Peyer's patch (tissue), 4 donors: ENCODE measurements around the gene PRAMEF20. TPM values are rescaled to one million over a fixed set of nuclear protein-coding genes. Genes with fewer than 3 reads are reported as not detected.

Experiments used
- DNase-seq, 3 donors: peaks; one replicate each; pipeline ENCODE4 v3.0.0-alpha.2; 2017 to 2019
- H3K27ac ChIP-seq, 4 donors: fragments of 200-600 bp; sonication (generic); one replicate each; pipeline ENCODE4 v1.5.1; 2016 to 2019
- H3K27me3 ChIP-seq, 2 donors: fragments of 200-600 bp; sonication (generic); one replicate each; pipeline ENCODE4 v1.5.1; 2019
- H3K36me3 ChIP-seq, 3 donors: fragments of 200-600 bp; sonication (generic); one replicate each; pipeline ENCODE4 v1.5.1; 2016 to 2019
- H3K4me1 ChIP-seq, 4 donors: fragments of 200-600 bp; sonication (generic); one replicate each; pipeline ENCODE4 v1.5.1; 2016 to 2019
- H3K4me3 ChIP-seq, 4 donors: fragments of 200-600 bp; sonication (generic); 1 replicate in 3 of 4; 2 replicates in 1 of 4; pipeline ENCODE4 v1.5.1; 2016 to 2019; ENCODE audit warnings: mild to moderate bottlenecking in 1 of 4
- H3K9me3 ChIP-seq, 4 donors: fragments of 200-600 bp; sonication (generic); one replicate each; pipeline ENCODE4 v1.5.1; 2016 to 2019; ENCODE audit warnings: mild to moderate bottlenecking in 1 of 4
- POLR2A ChIP-seq, 2 donors: fragments of 450-650 bp; IDR thresholded peaks; one replicate each; pipeline ENCODE4 v1.5.1; 2017; ENCODE audit warnings: antibody characterized with exemption in 2 of 2, mild to moderate bottlenecking in 2 of 2, moderate library complexity in 2 of 2
- total RNA-seq, 4 donors: library from RNA; depleted of rRNA; stranded (reverse); fragments of >200 nt; gene quantifications; one replicate each; pipeline ENCODE4 v1.1.0, GENCODE V29; 2016
- TF ChIP-seq, protein P1 (sequence below), 6 experiments: fragments of 450-650 bp in 4 of 6; fragments of 200-600 bp in 2 of 6; sonication (generic) in 1 of 6; IDR thresholded peaks; one replicate each; pipeline ENCODE4 v1.5.1; 2017 to 2019; ENCODE audit warnings: antibody characterized with exemption in 6 of 6, mild to moderate bottlenecking in 3 of 6, moderate library complexity in 1 of 6

PRAMEF20 gene
- total RNA-seq, 4 donors from 2014 or later: not detected

- no peak overlapping the region for H3K4me3 ChIP-seq
- no peak overlapping the region for H3K27ac ChIP-seq
- H3K36me3 ChIP-seq: no peaks in the 10 kb centered on the region
- H3K4me1 ChIP-seq: no peaks in the 10 kb centered on the region
- no peaks in the 10 kb centered on the region for H3K9me3 ChIP-seq
- TF ChIP-seq POLR2A (IDR thresholded peaks at IDR 0.05): no peak
- TF ChIP-seq, protein P1, sequence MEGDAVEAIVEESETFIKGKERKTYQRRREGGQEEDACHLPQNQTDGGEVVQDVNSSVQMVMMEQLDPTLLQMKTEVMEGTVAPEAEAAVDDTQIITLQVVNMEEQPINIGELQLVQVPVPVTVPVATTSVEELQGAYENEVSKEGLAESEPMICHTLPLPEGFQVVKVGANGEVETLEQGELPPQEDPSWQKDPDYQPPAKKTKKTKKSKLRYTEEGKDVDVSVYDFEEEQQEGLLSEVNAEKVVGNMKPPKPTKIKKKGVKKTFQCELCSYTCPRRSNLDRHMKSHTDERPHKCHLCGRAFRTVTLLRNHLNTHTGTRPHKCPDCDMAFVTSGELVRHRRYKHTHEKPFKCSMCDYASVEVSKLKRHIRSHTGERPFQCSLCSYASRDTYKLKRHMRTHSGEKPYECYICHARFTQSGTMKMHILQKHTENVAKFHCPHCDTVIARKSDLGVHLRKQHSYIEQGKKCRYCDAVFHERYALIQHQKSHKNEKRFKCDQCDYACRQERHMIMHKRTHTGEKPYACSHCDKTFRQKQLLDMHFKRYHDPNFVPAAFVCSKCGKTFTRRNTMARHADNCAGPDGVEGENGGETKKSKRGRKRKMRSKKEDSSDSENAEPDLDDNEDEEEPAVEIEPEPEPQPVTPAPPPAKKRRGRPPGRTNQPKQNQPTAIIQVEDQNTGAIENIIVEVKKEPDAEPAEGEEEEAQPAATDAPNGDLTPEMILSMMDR (IDR thresholded peaks at IDR 0.05): no peak
- no peaks in the 10 kb centered on the region for H3K27me3 ChIP-seq
- DNase-seq: no peak
These were observed 55.3 kb downstream of the PRAMEF20 start for GRCh38 chr1:13465515-13465914.

- H3K4me1 ChIP-seq: no peaks in the 10 kb centered on the region
- no peaks in the 10 kb centered on the region for H3K27me3 ChIP-seq
- TF ChIP-seq POLR2A (IDR thresholded peaks at IDR 0.05): no peak
- TF ChIP-seq, protein P1 (IDR thresholded peaks at IDR 0.05): peak in 1 of 6 experiments; percentile 13
- no peaks in the 10 kb centered on the region for H3K36me3 ChIP-seq
- no peak overlapping the region for H3K27ac ChIP-seq
- no peaks in the 10 kb centered on the region for H3K9me3 ChIP-seq
- DNase-seq: no peak
- H3K4me3 ChIP-seq: no peak overlapping the region
These were observed 59.1 kb downstream of the PRAMEF20 start for GRCh38 chr1:13469343-13469742.

Other genes with a start within 250 kb of the PRAMEF20 start
- gene HNRNPCL4, start 244.8 kb upstream of the PRAMEF20 start, total RNA-seq: not detected
- not detected for gene PRAMEF9, start 238.6 kb upstream of the PRAMEF20 start, total RNA-seq
- gene PRAMEF13, start 209.0 kb upstream of the PRAMEF20 start, total RNA-seq: not detected
- gene PRAMEF18, start 184.3 kb upstream of the PRAMEF20 start, total RNA-seq: not detected
- not detected for gene PRAMEF5, start 156.3 kb upstream of the PRAMEF20 start, total RNA-seq
- gene PRAMEF8, start 125.3 kb upstream of the PRAMEF20 start, total RNA-seq: not detected
- not detected for gene PRAMEF33, start 106.9 kb upstream of the PRAMEF20 start, total RNA-seq
- gene PRAMEF15, start 94.9 kb upstream of the PRAMEF20 start, total RNA-seq: not detected
- gene PRAMEF14, start 63.3 kb upstream of the PRAMEF20 start, total RNA-seq: not detected
- not detected for gene PRAMEF19, start 38.5 kb upstream of the PRAMEF20 start, total RNA-seq
- gene PRAMEF17, start 20.8 kb upstream of the PRAMEF20 start, total RNA-seq: not detected
- not detected for gene LRRC38, start 103.6 kb downstream of the PRAMEF20 start, total RNA-seq
- gene PDPN, start 173.4 kb downstream of the PRAMEF20 start, total RNA-seq: 10 to 100 TPM in 2 of 4 donors, 1 to 10 TPM in 2; 2.4 to 44.6 (median 9.6) TPM